Measurements from ENCODE around the gene PCSK6. TPM values are rescaled to one million over a fixed set of nuclear protein-coding genes. Genes with fewer than 3 reads are reported as not detected.

PCSK6 gene
- total RNA-seq, 4 donors from 2014 or later: 4.0 to 28.6 (median 17.5) TPM

- TF ChIP-seq POLR2A (IDR thresholded peaks at IDR 0.05) (no peak), CTCF (IDR thresholded peaks at IDR 0.05) (no peak)
- Histone ChIP-seq H3K27me3 (no peaks in the 10 kb centered on the region), H3K4me3 (replicated peaks in 1 of 3) (no peak overlapping the region), H3K27ac (no peak overlapping the region), H3K36me3 (no peaks in the 10 kb centered on the region), H3K4me1 (no peaks in the 10 kb centered on the region), H3K9me3 (no peaks in the 10 kb centered on the region)
- no peak for DNase-seq
- intact Hi-C loops (cut with DNase I): no loop called here
- 81 to 87% methylated on average over 13 to 15 of the region's 18 CpGs for WGBS, 2 donors
Measured at GRCh38 chr15:101522621-101523559, 33.4 kb upstream of the PCSK6 start.

GRCh38 chr15:101522091-101522490 is 32.6 kb upstream of the PCSK6 start:
- H3K27ac ChIP-seq: no peak overlapping the region
- no peaks in the 10 kb centered on the region for H3K4me1 ChIP-seq
- intact Hi-C loops (cut with DNase I): no loop called here
- no peaks in the 10 kb centered on the region for H3K27me3 ChIP-seq
- 79 to 83% methylated on average over 11 of the region's 11 CpGs for WGBS, 2 donors
- TF ChIP-seq POLR2A (IDR thresholded peaks at IDR 0.05) (no peak), CTCF (IDR thresholded peaks at IDR 0.05) (no peak)
- H3K36me3 ChIP-seq: no peaks in the 10 kb centered on the region
- DNase-seq: no peak
- no peaks in the 10 kb centered on the region for H3K9me3 ChIP-seq
- no peak overlapping the region for H3K4me3 ChIP-seq (replicated peaks in 1 of 3)

GRCh38 chr15:101521591-101521990 is 32.1 kb upstream of the PCSK6 start:
- no peak overlapping the region for H3K27ac ChIP-seq

GRCh38 chr15:101521069-101521468 is 31.6 kb upstream of the PCSK6 start:
- TF ChIP-seq CTCF (IDR thresholded peaks at IDR 0.05) (no peak), POLR2A (IDR thresholded peaks at IDR 0.05) (no peak)
- no peak overlapping the region for H3K27ac ChIP-seq
- H3K9me3 ChIP-seq: no peaks in the 10 kb centered on the region
- no peaks in the 10 kb centered on the region for H3K4me1 ChIP-seq
- no peak for DNase-seq
- H3K4me3 ChIP-seq (replicated peaks in 1 of 3): no peak overlapping the region
- 64 to 76% methylated on average over 3 of the region's 3 CpGs for WGBS, 2 donors
- H3K27me3 ChIP-seq: no peaks in the 10 kb centered on the region
- no peaks in the 10 kb centered on the region for H3K36me3 ChIP-seq
- intact Hi-C loops (cut with DNase I): no loop called here

More at GRCh38 chr15:101521591-101521990, 32.1 kb upstream of the PCSK6 start:
- no peaks in the 10 kb centered on the region for H3K27me3 ChIP-seq
- H3K4me3 ChIP-seq (replicated peaks in 1 of 3): no peak overlapping the region
- WGBS, 2 donors: 42 to 47% methylated on average over 5 of the region's 5 CpGs
- intact Hi-C loops (cut with DNase I): no loop called here
- no peak for DNase-seq
- no peaks in the 10 kb centered on the region for H3K9me3 ChIP-seq
- H3K4me1 ChIP-seq: no peaks in the 10 kb centered on the region
- no peaks in the 10 kb centered on the region for H3K36me3 ChIP-seq
- TF ChIP-seq POLR2A (IDR thresholded peaks at IDR 0.05): no peak
- no peak for TF ChIP-seq CTCF (IDR thresholded peaks at IDR 0.05)

- H3K36me3 ChIP-seq: no peaks in the 10 kb centered on the region
- TF ChIP-seq POLR2A (IDR thresholded peaks at IDR 0.05) (no peak), CTCF (IDR thresholded peaks at IDR 0.05) (no peak)
Measured at GRCh38 chr15:101520395-101520794, 30.9 kb upstream of the PCSK6 start.

More at GRCh38 chr15:101520395-101520794, 30.9 kb upstream of the PCSK6 start:
- no peak for DNase-seq
- Histone ChIP-seq H3K27ac (no peak overlapping the region), H3K9me3 (no peaks in the 10 kb centered on the region), H3K4me1 (no peaks in the 10 kb centered on the region), H3K4me3 (replicated peaks in 1 of 3) (no peak overlapping the region), H3K27me3 (no peaks in the 10 kb centered on the region)
- 61 to 66% methylated on average over 7 of the region's 7 CpGs for whole genome bisulfite sequencing, 2 donors
- intact Hi-C loops (cut with DNase I): no loop called here
